ENCODE results near the gene TADA1. TPM values are rescaled to one million over a fixed set of nuclear protein-coding genes. Genes with fewer than 3 reads are reported as not detected.

TADA1 gene
- total RNA-seq, 1 experiment from 2014 or later = 16.0 TPM

GRCh38 chr1:166903232-166903631 is 27.2 kb upstream of the TADA1 start:
- ATAC-seq (no peak), DNase-seq (ENCODE audit: low read depth, low spot score) (no peak)
- Histone ChIP-seq H3K4me2 (ENCODE audit: low read length) (no peak overlapping the region), H3K36me3 (ENCODE audit: control insufficient read depth in 1 of 2, insufficient read depth in 2 of 2, low read length in 2 of 2) (no peaks in the 10 kb centered on the region), H3K4me1 (ENCODE audit: control insufficient read depth in 1 of 2, insufficient read depth in 2 of 2, low read length in 2 of 2) (peaks cover 0 to 8% of the 10 kb centered on the region in 2 experiments; a peak in 1 of 4 replicates), H3K9me2 (ENCODE audit: insufficient read depth) (no peaks in the 10 kb centered on the region), H4K20me1 (ENCODE audit: insufficient read depth) (no peaks in the 10 kb centered on the region), H3K27me3 (ENCODE audit: insufficient read depth, low read length) (no peaks in the 10 kb centered on the region), H3K79me2 (ENCODE audit: insufficient read depth, low read length) (no peaks in the 10 kb centered on the region), H3K27ac (ENCODE audit: low read depth, low read length) (no peak overlapping the region), H2AFZ (ENCODE audit: low read depth, low read length, poor library complexity, severe bottlenecking) (no peak overlapping the region), H3K9me3 (ENCODE audit: control insufficient read depth in 1 of 2, insufficient read depth in 1 of 2, low read depth in 1 of 2, low read length in 2 of 2) (no peaks in the 10 kb centered on the region), H3K9ac (ENCODE audit: low read length) (no peak overlapping the region), H3K4me3 (replicated peaks in 1 of 2; ENCODE audit: low read depth in 1 of 2, low read length in 2 of 2) (no peak overlapping the region)
- no TSS peak for BruUV-seq (replicated peaks)
- CTCF ChIA-PET = interaction anchor here (1.4 kb wide), 1 partner anchor 156 kb away, joined by 3 read pairs; no protein-coding TSS in a partner anchor
- no peak for TF ChIP-seq JUND (IDR thresholded peaks at IDR 0.05)
- TF ChIP-seq ZFX (IDR thresholded peaks at IDR 0.05) = no peak
- no peak for TF ChIP-seq CBX3 (IDR thresholded peaks at IDR 0.05; ENCODE audit: low read depth)
- no peak for TF ChIP-seq FOSL1 (IDR thresholded peaks at IDR 0.05; ENCODE audit: low read depth)
- TF ChIP-seq SIN3A (IDR thresholded peaks at IDR 0.05; ENCODE audit: low read depth) = no peak
- no peak for TF ChIP-seq EZH2phosphoT487 (IDR thresholded peaks at IDR 0.05; ENCODE audit: borderline replicate concordance)
- TF ChIP-seq, protein P1, sequence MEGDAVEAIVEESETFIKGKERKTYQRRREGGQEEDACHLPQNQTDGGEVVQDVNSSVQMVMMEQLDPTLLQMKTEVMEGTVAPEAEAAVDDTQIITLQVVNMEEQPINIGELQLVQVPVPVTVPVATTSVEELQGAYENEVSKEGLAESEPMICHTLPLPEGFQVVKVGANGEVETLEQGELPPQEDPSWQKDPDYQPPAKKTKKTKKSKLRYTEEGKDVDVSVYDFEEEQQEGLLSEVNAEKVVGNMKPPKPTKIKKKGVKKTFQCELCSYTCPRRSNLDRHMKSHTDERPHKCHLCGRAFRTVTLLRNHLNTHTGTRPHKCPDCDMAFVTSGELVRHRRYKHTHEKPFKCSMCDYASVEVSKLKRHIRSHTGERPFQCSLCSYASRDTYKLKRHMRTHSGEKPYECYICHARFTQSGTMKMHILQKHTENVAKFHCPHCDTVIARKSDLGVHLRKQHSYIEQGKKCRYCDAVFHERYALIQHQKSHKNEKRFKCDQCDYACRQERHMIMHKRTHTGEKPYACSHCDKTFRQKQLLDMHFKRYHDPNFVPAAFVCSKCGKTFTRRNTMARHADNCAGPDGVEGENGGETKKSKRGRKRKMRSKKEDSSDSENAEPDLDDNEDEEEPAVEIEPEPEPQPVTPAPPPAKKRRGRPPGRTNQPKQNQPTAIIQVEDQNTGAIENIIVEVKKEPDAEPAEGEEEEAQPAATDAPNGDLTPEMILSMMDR (IDR thresholded peaks at IDR 0.05 in 2 of 3, conservative IDR thresholded peaks at IDR 0.05 in 1 of 3; ENCODE audit: borderline replicate concordance in 1 of 3, insufficient read depth in 1 of 3, low read depth in 2 of 3, low read length in 2 of 3) = no peak
- TF ChIP-seq MAX (IDR thresholded peaks at IDR 0.05) = no peak
- TF ChIP-seq SP1 (IDR thresholded peaks at IDR 0.05; ENCODE audit: low read depth) = no peak
- intact Hi-C loops (cut with micrococcal nuclease) = no loop called here
- POLR2A ChIA-PET = no interaction called here
- RAD21 ChIA-PET (ENCODE audit: low non-redundant PET in 1 of 2, low total read pairs in 2 of 2, uncharacterized antibody in 2 of 2, unreplicated experiment in 2 of 2) = no interaction called here

GRCh38 chr1:166902279-166902678 is 26.2 kb upstream of the TADA1 start:
- no peaks in the 10 kb centered on the region for H3K36me3 ChIP-seq (ENCODE audit: control insufficient read depth in 1 of 2, insufficient read depth in 2 of 2, low read length in 2 of 2)
- DNase-seq (ENCODE audit: low read depth, low spot score) (peak; percentile 43), ATAC-seq (peak; percentile 96)
- ChIA-PET CTCF (interaction anchor here (0.5 to 1.2 kb wide), 4 partner anchors 8 to 156 kb away, joined by 3 to 8 read pairs (median 3); no protein-coding TSS in a partner anchor), RAD21 (ENCODE audit: low non-redundant PET in 1 of 2, low total read pairs in 2 of 2, uncharacterized antibody in 2 of 2, unreplicated experiment in 2 of 2) (no interaction called here), POLR2A (interaction anchor here (0.6 kb wide), 1 partner anchor 33 kb away, joined by 4 read pairs; no protein-coding TSS in a partner anchor)
- TF ChIP-seq CBX3 (IDR thresholded peaks at IDR 0.05; ENCODE audit: low read depth) (0 out of 2 replicates have a peak, but pooled peaks have one; percentile 21), FOSL1 (IDR thresholded peaks at IDR 0.05; ENCODE audit: low read depth) (peak; percentile 48), SRF (IDR thresholded peaks at IDR 0.05; ENCODE audit: low read depth) (peak; percentile 15; the same call in 1 of the 2 replicates), REST (IDR thresholded peaks at IDR 0.05; ENCODE audit: low read depth) (no peak), ELF1 (IDR thresholded peaks at IDR 0.05; ENCODE audit: borderline replicate concordance, low read depth) (no peak), SP1 (IDR thresholded peaks at IDR 0.05; ENCODE audit: low read depth) (0 out of 2 replicates have a peak, but pooled peaks have one; percentile 24), CEBPB (IDR thresholded peaks at IDR 0.05; ENCODE audit: low read depth) (0 out of 2 replicates have a peak, but pooled peaks have one; percentile 17), ZFX (IDR thresholded peaks at IDR 0.05) (no peak), YY1 (IDR thresholded peaks at IDR 0.05; ENCODE audit: extremely low read depth, insufficient replicate concordance, low read depth, low read length) (no peak), RAD21 (IDR thresholded peaks at IDR 0.05; ENCODE audit: low read depth) (0 out of 2 replicates have a peak, but pooled peaks have one; percentile 18)
- peaks cover 0 to 8% of the 10 kb centered on the region in 2 experiments; a peak in 1 of 4 replicates for H3K4me1 ChIP-seq (ENCODE audit: control insufficient read depth in 1 of 2, insufficient read depth in 2 of 2, low read length in 2 of 2)
- H3K79me2 ChIP-seq (ENCODE audit: insufficient read depth, low read length) = no peaks in the 10 kb centered on the region
- H3K9me3 ChIP-seq (ENCODE audit: control insufficient read depth in 1 of 2, insufficient read depth in 1 of 2, low read depth in 1 of 2, low read length in 2 of 2) = no peaks in the 10 kb centered on the region; a peak in 1 of 4 replicates
- H3K27me3 ChIP-seq (ENCODE audit: insufficient read depth, low read length) = no peaks in the 10 kb centered on the region
- H3K9ac ChIP-seq (ENCODE audit: low read length) = no peak overlapping the region
- H3K27ac ChIP-seq (ENCODE audit: low read depth, low read length) = no peak overlapping the region
- intact Hi-C loops (cut with micrococcal nuclease) = no loop called here
- no peaks in the 10 kb centered on the region for H3K9me2 ChIP-seq (ENCODE audit: insufficient read depth)
- peak overlapping the region; percentile 1; the same call in 1 of the 2 replicates for H3K4me2 ChIP-seq (ENCODE audit: low read length)
- no peaks in the 10 kb centered on the region for H4K20me1 ChIP-seq (ENCODE audit: insufficient read depth)
- H3K4me3 ChIP-seq (replicated peaks in 1 of 2; ENCODE audit: low read depth in 1 of 2, low read length in 2 of 2) = no peak overlapping the region
- H2AFZ ChIP-seq (ENCODE audit: low read depth, low read length, poor library complexity, severe bottlenecking) = no peak overlapping the region
- no TSS peak for BruUV-seq (replicated peaks)
